Measurements from ENCODE around the gene RTN4R.
"Not testable (repeated sequence)": the region's sequence is repeated elsewhere in the genome, so short reads cannot be mapped to it uniquely, and the experiment has no call there.

Gene RTN4R

DNA sequence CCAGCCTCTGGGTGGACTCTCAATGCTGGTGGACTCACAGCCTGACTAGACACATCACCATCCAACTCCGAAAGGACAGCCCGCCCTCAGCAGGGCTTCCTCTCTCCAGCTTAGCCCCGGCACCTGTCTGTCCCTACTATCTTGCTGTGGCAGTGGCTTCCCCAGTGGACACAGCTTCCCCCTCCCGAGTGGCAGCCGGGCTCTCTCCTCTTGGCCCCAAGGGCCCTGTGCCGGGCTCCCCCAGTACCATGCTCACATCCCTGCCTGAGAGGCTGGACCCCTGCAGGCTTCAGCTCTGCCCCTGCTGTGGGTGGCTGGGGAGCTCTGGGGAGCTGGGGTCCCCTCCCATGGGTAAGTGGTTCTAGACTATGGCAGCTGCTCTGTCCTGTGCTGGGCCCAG, 42.7 kb upstream of the RTN4R start:
- not testable (repeated sequence) for ATAC-seq (replicated peaks; ENCODE audit: extremely low read depth, poor library complexity, severe bottlenecking); H3K4me1 Mint-ChIP-seq; H3K27ac Mint-ChIP-seq (ENCODE audit: low read depth); H3K36me3 Mint-ChIP-seq (ENCODE audit: insufficient read depth); H3K9me3 Mint-ChIP-seq; DNase-seq (ENCODE audit: low spot score in 2 of 2); H3K4me3 Mint-ChIP-seq; H3K27me3 Mint-ChIP-seq

DNA sequence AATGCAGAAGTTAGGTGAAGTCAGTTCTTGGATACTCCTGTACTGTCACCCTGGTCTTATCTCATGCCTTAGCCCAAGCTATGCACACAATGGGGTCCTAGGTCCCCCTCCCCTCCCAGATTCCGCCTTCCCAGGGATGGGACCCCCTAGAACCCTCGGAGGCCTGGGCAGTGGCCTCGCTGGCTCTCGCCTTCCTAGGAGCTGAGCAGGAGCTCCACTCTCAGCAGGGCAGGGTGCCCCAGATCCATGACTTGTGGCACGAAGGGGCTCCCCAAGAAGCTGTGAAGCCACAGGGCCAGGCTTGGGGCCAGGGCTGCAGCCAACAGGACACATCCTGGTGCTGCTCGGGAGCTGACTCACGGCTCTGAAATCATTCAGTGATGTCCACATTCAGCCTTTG, 42.1 kb upstream of the RTN4R start:
- H3K27me3 Mint-ChIP-seq; H3K9me3 Mint-ChIP-seq; H3K4me1 Mint-ChIP-seq; H3K27ac Mint-ChIP-seq (ENCODE audit: low read depth); DNase-seq (ENCODE audit: low spot score in 2 of 2); H3K4me3 Mint-ChIP-seq; H3K36me3 Mint-ChIP-seq (ENCODE audit: insufficient read depth); ATAC-seq (replicated peaks; ENCODE audit: extremely low read depth, poor library complexity, severe bottlenecking): not testable (repeated sequence)

DNA sequence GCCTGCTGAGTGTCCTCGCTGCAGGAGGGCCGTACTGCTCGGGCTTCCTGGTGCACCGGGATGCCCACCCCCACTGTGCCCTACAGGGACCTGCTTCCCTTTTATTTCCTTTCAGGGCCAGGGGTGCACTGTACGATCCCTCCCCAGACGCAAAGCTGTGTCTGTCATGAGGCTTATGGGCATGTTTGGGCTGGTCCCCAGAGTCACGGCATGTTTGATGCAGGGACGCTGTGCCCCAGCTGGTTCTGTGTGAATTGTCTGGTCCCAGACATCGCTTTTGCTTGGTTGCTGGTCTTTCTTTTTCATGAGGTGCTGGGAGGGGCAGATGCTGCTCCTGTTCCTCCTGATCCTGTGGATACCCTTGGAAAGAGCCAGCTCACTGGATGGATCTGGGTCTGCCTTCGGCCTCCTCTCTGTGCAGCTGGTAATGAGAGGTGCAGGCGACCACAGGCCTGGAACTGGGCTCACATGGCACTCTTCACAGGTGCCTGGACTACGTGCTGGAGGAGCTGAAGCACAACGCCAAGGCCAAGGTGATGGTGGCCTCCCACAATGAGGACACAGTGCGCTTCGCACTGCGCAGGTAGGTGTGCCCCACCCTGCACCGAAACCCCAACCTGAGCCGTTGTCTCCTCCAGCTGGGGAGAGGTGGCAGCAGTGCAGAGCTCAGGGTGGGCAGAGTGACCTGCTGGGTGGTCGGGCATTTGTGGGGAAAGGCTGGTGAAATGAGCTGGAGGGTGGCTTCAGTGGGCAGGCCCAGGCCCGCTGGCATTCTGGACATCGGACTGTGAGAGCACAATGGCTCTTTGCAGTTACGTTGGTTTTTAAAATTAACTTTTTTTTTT, 40.9 kb upstream of the RTN4R start:
- H3K36me3 Mint-ChIP-seq (ENCODE audit: insufficient read depth); DNase-seq (ENCODE audit: low spot score in 2 of 2); H3K27ac Mint-ChIP-seq (ENCODE audit: low read depth); H3K9me3 Mint-ChIP-seq; H3K4me3 Mint-ChIP-seq; H3K27me3 Mint-ChIP-seq; ATAC-seq (replicated peaks; ENCODE audit: extremely low read depth, poor library complexity, severe bottlenecking); H3K4me1 Mint-ChIP-seq: not testable (repeated sequence)

DNA sequence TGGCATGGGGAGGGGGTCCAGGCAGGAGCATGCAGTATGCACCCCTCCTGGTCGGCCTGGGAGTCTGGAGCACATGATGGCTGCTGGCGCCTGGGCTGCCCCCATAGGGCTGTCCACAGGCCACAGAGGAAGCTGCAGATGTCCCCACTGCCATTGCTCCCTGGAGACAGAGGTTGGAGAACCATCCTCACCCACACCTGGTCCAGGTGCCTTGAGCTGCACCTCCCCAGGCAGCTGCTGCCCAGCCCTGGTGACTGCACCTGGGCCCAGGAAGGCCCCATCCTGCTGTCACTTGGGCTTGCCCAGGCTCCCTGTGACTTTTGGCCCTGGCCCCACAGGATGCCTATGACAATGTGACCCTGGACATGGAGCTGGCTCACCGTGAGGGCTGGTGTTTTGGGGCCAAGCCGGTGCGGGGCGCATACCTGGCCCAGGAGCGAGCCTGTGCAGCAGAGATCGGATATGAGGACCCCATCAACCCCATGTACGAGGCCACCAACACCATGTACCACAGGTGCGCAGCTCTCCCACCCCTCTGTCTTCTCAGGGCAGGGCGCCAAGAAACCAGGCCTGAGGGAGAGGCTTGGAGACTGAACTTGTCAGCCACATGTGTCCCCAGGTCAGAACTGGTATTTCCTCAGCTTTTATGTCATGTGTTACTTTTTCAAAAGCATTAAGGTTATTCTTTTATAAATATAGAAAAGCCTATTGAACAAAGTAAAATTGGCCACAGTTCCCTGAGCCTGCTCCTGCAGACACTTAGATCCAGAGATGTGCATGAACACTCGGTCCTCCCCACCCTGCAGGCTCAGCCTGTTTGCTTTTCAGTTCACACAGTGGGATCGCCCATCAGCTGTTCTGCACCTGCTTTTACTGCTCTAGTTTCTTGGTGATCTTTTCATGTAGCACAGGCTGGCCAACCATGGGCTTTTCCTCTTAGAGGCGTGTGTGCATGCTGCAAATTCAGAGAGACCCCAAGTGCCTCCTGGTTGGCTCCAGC, 39.6 kb upstream of the RTN4R start:
- ATAC-seq (replicated peaks; ENCODE audit: extremely low read depth, poor library complexity, severe bottlenecking) = not testable (repeated sequence)

DNA sequence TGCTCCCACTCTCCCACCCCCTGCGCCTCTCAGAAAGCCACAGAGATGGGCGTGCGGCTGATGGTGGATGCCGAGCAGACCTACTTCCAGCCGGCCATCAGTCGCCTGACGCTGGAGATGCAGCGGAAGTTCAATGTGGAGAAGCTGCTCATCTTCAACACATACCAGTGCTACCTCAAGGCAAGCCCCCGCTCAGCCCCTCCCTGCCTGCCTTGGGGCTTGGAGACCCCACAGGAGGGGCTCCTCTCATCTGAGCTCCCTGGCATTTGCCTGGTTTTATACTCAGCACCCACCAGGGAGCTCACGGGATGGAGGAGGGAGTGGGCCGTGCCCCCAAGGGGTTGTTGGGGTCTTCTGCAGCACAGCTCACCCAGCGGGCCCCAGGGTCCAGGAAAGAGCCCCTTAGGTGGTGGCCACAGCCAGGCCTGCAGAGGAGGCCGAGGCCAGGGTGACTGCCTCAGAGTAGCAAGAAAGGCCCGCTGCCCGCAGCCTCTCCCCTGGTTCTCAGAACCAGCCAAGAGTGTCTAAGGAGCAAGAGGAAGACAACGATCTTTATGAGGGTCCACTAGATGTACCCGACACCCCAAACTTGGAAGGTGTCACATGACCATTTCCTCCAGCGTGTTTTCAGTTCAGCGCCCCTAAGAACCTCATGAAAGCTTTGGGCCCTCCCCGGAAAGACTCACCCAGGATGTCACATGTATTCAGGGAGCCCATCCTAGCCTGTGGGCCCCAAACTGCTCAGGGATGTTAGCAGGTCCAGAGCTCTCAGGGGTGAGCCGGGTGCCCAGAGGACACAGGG, 38.7 kb upstream of the RTN4R start:
- DNase-seq (ENCODE audit: low spot score in 2 of 2); H3K27ac Mint-ChIP-seq (ENCODE audit: low read depth); H3K36me3 Mint-ChIP-seq (ENCODE audit: insufficient read depth); H3K27me3 Mint-ChIP-seq; H3K9me3 Mint-ChIP-seq; H3K4me1 Mint-ChIP-seq; H3K4me3 Mint-ChIP-seq; ATAC-seq (replicated peaks; ENCODE audit: extremely low read depth, poor library complexity, severe bottlenecking): not testable (repeated sequence)

More for the DNA sequence above, 39.6 kb upstream of the RTN4R start:
- not testable (repeated sequence) for DNase-seq (ENCODE audit: low spot score in 2 of 2); H3K27me3 Mint-ChIP-seq; H3K9me3 Mint-ChIP-seq; H3K36me3 Mint-ChIP-seq (ENCODE audit: insufficient read depth); H3K4me3 Mint-ChIP-seq; H3K4me1 Mint-ChIP-seq; H3K27ac Mint-ChIP-seq (ENCODE audit: low read depth)

DNA sequence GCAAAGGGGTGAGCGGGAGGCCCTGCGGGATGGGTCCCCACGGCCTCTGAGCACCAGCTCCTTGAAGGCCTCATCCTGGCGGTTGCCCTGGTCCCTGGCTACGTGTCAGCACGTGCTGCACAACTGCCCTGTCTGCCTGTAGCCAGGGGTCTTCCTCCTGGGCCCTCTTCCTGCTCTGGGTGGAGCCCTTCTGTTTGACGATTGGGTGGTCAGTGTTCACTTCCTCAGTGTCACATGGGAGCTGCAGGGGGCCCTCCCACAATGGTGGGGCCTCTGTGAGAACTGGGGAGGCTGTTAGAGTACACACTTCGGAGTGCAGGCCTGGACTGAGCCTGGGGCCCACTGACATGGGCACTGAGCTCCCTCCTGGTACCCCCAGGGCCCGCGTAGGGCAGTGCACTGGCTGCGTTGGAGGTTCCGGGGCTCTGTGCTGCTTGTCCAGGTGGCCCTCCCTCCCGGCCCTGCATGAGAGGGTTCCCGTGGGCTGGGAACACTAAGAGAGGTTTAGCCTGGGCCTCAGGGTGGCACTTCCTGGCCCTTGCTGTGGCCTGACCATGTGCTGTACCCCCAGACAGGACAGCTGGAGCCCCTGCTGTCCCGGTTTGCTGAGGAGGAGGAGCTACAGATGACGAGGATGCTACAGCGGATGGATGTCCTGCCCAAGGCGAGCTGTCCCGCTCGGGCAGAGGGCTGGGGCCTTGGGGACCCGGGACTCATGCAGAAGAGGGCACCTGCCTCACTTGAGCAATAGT, 38.0 kb upstream of the RTN4R start:
- H3K27me3 Mint-ChIP-seq = peaks cover 3% of the 10 kb centered on the region
- no peak overlapping the region for H3K4me3 Mint-ChIP-seq
- H3K4me1 Mint-ChIP-seq = peaks cover 4% of the 10 kb centered on the region
- no peak for DNase-seq (ENCODE audit: low spot score in 2 of 2)
- H3K9me3 Mint-ChIP-seq = no peaks in the 10 kb centered on the region
- no peak for ATAC-seq (replicated peaks; ENCODE audit: extremely low read depth, poor library complexity, severe bottlenecking)
- H3K27ac Mint-ChIP-seq (ENCODE audit: low read depth) = no peak overlapping the region
- peaks cover 3% of the 10 kb centered on the region for H3K36me3 Mint-ChIP-seq (ENCODE audit: insufficient read depth)

DNA sequence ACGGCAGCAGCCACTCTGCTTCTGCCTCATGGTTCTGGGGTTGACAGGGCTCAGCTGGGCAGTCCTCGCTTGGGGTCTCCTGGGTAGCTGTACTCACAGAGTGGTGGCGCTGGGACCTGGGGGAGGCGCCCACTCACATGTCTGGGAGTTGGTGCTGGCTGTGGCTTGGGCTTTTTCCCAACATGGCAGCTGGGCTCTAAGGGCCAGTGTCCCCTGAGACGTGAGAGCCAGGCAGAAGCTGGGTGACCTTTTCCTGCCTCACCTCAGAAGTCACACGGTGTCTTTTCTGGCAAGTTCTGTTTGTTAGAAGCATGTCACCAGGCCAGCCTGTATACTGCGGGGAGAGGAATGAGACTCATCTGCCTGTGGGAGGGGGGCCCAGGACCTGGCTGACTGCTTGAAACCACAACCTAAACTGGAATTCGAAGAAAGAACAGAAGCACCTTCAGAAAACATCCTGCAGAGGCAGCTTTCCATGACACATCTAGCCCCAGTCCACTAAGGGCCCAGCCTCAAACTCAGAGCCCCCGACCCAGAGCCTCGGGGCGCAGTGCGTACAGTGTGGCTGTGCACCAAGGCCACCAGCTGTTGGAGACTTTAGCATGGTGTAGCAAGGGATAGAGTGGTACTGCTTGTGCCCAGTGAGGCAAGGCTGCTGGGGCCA, 37.2 kb upstream of the RTN4R start:
- DNase-seq (ENCODE audit: low spot score in 2 of 2); ATAC-seq (replicated peaks; ENCODE audit: extremely low read depth, poor library complexity, severe bottlenecking); H3K27ac Mint-ChIP-seq (ENCODE audit: low read depth); H3K4me3 Mint-ChIP-seq; H3K9me3 Mint-ChIP-seq; H3K36me3 Mint-ChIP-seq (ENCODE audit: insufficient read depth); H3K4me1 Mint-ChIP-seq; H3K27me3 Mint-ChIP-seq: not testable (repeated sequence)

DNA sequence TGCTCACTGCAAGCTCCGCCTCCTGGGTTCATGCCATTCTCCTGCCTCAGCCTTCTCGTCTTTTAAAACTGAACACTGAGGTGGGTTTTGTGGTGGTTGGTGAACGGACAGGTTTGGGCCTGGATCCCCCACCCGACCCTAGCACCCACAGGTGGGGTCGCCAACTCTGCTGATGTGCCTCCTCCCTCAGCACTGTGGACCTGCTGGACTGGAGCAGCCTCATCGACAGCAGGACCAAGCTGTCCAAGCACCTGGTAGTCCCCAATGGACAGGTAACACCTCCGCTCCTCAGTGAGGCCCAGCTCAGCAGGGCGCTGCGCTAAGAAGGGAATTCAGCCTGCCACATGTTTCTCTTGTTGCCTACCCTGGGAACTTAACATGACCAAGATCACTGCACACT, 36.5 kb upstream of the RTN4R start:
- ATAC-seq (replicated peaks; ENCODE audit: extremely low read depth, poor library complexity, severe bottlenecking) = no peak
- H3K36me3 Mint-ChIP-seq (ENCODE audit: insufficient read depth) = peaks cover 3% of the 10 kb centered on the region
- peaks cover 4% of the 10 kb centered on the region for H3K4me1 Mint-ChIP-seq
- H3K27me3 Mint-ChIP-seq = peaks cover 9% of the 10 kb centered on the region
- H3K27ac Mint-ChIP-seq (ENCODE audit: low read depth) = no peak overlapping the region
- no peaks in the 10 kb centered on the region for H3K9me3 Mint-ChIP-seq
- DNase-seq (ENCODE audit: low spot score in 2 of 2) = no peak
- H3K4me3 Mint-ChIP-seq = no peak overlapping the region

DNA sequence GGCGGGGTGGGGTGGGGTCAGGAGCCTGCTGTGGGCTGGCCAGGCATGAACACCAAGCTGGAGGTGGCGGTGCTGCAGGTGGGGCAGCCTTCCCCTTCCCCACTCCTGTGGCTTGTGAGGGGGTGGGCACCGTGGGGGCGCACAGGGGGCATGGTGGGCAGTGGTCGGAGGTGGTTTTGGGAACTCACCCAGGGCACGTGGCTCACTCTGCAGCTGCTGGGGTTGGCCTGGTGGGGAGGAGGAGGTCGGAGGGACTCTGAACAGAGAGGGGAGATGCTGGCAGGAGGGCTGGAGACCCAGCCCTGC, 35.1 kb upstream of the RTN4R start:
- H3K4me3 Mint-ChIP-seq; ATAC-seq (replicated peaks; ENCODE audit: extremely low read depth, poor library complexity, severe bottlenecking); H3K9me3 Mint-ChIP-seq; H3K36me3 Mint-ChIP-seq (ENCODE audit: insufficient read depth); H3K27ac Mint-ChIP-seq (ENCODE audit: low read depth); H3K4me1 Mint-ChIP-seq; H3K27me3 Mint-ChIP-seq; DNase-seq (ENCODE audit: low spot score in 2 of 2): not testable (repeated sequence)

DNA sequence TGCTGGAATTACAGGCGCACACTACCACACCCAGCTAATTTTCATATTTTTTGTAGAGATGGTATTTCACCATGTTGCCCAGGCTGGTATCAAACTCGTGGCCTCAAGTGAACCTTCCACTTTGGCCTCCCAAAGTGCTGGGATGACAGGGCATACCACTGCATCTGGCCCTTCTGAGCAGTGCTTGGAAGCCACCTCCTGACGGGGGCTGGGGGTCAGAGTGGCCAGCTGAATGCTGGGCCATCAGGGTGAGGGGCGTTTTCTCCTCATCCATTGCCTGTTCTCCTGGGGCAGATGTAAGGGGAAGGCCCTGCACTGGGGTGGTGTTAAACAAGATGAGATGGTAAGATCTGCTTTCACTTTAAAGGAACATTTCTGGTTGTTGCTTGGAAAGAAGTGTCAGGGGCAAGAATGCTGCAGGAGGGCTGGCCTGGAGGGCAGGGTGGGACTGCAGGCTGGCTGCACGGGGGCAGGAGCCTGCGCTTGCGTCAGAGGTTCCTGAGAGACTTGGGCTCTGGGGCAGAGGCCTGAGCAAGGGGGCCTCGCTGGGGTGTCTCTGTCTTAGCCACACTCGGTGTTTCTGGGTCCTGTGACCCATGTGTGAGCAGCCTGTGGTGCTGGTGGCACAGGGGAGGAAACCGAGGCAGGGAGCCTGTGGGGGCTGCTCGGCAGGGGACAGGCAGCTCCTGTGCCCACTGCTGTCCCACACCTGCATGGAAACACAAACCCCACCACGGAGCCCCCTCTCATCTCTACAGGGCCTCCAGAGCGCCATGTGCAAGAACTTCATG, 34.5 kb upstream of the RTN4R start:
- no peak overlapping the region for H3K4me3 Mint-ChIP-seq
- peaks cover 9% of the 10 kb centered on the region for H3K27me3 Mint-ChIP-seq
- no peak overlapping the region for H3K27ac Mint-ChIP-seq (ENCODE audit: low read depth)
- DNase-seq (ENCODE audit: low spot score in 2 of 2) (no peak), ATAC-seq (replicated peaks; ENCODE audit: extremely low read depth, poor library complexity, severe bottlenecking) (no peak)
- H3K9me3 Mint-ChIP-seq = no peaks in the 10 kb centered on the region
- peaks cover 7% of the 10 kb centered on the region for H3K4me1 Mint-ChIP-seq
- H3K36me3 Mint-ChIP-seq (ENCODE audit: insufficient read depth) = no peaks in the 10 kb centered on the region

DNA sequence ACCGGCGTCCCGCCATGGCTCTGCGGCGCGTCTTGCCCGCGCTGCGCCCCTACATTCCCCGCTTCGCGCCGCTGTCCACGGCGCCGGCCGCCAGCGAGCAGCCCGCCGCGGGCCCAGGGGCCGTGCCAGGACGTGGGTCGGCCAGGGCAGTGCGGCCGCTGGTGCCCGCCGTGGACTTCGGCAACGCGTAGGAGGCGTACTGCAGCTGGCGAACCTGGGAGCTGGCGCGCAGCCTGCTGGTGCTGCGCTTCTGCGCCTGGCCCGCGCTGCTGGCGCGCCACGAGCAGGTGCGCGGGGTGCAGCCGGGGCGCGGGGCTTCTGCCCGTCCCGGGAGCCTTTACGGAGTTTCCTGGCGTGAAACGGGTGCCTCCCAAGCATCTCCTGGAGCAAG, 31.6 kb upstream of the RTN4R start:
- Mint-ChIP-seq H3K9me3 (no peaks in the 10 kb centered on the region), H3K27me3 (peaks cover 9% of the 10 kb centered on the region), H3K36me3 (ENCODE audit: insufficient read depth) (no peaks in the 10 kb centered on the region), H3K4me1 (peaks cover 7% of the 10 kb centered on the region), H3K27ac (ENCODE audit: low read depth) (no peak overlapping the region), H3K4me3 (peak overlapping the region; percentile 77)
- DNase-seq (ENCODE audit: low spot score in 2 of 2) (peak in 1 of 2 donors; percentile 35), ATAC-seq (replicated peaks; ENCODE audit: extremely low read depth, poor library complexity, severe bottlenecking) (peak; percentile 42)

Measured in central memory CD8-positive, alpha-beta T cell (primary cell).